ENCODE measurements around the gene ZNF236.

DNA sequence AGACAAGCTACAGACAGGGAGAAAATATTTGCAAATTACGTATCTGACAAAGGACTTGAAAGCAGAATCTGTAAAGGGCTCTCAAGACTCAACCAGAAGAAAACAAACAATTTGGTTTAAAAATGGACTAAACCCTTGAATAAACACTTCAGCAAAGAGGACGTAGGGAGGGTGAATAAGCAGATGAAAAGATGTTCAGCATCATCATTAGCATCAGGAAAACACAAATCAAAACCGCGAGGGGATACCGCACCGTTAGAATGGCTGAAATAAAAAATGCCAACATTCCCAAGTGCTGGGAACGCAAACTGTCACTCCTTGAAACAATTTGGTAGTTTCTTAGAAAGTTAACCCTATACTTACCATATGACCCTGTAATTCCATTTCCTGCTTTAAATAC, 173.5 kb downstream of the ZNF236 start:
- TF ChIP-seq YY1 (IDR thresholded peaks at IDR 0.05; ENCODE audit: insufficient read depth, insufficient read length) (no peak), ZNF274 (IDR thresholded peaks at IDR 0.05; ENCODE audit: low read depth, low read length) (no peak), SUZ12 (IDR thresholded peaks at IDR 0.05; ENCODE audit: extremely low read depth, insufficient read depth, insufficient read length) (no peak)

Measured in NT2/D1 (cell line).